Glomerular visceral epithelial cell (primary cell): ENCODE measurements around the gene SULT1A2.
"Not testable (repeated sequence)": the region's sequence is repeated elsewhere in the genome, so short reads cannot be mapped to it uniquely, and the experiment has no call there.

Source experiments
- DNase-seq: peaks from one replicate; pipeline ENCODE4 v3.0.0-alpha.2; 2016; ENCODE audit errors: extremely low spot score

The SULT1A2 gene

DNA sequence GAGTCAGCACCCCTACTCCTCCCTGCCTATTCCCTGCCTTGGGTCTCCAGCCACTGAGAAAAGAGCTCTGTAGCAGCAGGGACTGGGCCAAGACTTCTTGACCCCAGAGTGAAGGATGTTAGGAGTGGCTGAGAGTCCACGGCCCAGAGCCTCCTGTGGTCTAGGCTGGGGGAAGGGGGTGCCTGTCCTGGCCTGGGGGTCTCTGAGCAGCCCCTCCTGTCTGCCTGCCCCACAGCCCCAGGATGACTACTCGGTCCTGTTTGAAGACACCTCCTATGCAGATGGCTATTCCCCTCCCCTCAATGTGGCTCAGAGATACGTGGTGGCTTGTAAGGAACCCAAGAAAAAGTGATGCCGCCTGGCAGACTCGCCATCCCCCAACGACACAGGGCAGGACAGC is 5.5 kb downstream of the SULT1A2 start:
- no peak for DNase-seq

DNA sequence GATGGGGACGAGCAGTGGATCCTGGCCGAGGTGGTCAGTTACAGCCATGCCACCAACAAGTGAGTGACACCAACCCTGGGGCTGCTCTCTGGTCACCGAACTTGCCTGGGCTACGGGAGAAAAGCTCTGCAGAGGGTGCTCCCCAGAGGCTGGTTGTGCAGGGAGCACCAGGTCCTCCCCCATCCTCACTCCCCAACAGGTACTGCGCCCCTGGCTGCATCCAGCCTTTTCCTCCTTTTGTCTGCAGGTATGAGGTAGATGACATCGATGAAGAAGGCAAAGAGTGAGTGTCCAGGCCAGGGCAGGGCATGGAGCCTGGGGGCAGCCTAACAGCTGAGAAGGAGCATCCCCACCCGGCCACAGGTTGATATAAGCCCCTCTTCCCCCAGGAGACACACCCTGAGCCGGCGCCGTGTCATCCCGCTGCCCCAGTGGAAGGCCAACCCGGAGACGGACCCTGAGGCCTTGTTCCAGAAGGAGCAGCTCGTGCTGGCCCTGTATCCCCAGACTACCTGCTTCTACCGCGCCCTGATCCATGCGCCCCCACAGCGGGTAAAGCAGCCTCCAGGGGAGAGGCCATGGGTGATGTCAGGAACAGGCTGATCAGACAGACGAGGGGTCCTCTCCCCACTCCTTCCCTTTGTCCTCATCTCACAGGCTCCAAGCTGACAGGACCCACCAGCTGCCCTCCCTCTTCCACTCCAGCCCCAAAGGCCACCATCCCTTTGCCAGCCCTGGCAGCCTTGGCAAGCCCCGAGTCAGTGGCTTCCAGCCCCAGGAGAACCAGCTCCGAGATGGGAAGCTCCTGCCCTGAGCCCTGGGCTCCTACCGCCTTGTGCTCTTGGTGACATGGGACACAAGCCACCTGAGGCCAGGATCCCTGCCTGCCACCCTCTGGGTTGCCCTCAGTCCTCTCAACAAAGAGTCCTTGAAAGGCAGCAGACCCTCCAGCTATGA is 6.2 kb downstream of the SULT1A2 start:
- no peak for DNase-seq

DNA sequence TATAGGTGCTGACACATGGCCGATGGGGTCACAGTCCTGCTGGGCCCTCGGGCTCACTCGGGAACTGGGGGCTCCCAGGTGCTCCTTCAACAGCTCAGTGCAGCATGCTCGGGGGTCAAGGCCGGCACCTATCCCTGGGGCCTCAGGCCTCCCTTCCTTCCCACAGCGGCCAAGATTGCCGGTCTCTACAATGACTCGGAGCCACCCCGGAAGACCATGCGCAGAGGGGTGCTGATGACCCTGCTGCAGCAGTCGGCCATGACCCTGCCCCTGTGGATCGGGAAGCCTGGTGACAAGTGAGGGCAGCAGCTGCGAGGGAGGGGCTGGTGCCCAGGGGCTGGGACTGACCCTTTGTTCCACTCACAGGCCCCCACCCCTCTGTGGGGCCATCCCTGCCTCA is 6.9 kb downstream of the SULT1A2 start:
- DNase-seq = no peak

DNA sequence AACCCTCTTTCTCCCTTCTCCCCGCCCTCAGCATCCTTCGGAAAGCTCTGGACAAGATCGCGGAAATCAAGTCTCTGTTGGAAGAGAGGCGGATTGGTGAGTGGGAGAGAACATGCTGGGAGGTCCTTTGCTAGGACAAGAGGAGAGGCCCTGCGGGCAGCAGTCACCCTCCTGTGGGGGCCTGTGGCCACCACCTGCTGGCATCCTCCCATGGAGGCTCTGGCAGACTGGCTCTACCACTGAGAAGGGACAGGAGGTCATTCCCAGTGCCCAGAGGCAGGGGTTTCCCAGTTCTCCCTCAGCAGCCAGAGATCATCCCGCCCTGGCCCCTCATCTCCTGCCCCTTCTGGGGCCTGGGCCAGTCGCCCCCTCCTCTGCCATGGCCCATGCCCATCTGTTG is 7.8 kb downstream of the SULT1A2 start:
- DNase-seq = no peak

DNA sequence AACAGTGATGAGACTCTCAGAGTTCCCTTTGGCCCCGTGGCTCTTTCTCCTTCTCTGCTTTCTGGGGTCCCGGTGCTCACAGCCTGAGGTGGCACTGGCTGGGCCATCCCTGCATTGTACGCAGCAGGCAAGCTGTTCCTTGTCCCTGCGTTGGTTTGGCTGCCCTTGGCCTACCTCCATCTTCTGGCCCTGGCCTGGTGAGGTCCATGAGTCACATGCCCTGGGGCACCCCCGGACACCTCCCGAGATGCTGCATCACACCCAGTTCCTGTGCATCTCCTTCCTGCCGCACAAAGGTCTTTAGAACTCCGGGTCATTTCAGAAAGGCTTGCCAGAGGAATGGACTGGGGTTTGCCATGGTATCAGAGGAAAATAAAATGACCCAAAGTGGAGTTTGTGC is 9.5 kb downstream of the SULT1A2 start:
- DNase-seq = no peak

DNA sequence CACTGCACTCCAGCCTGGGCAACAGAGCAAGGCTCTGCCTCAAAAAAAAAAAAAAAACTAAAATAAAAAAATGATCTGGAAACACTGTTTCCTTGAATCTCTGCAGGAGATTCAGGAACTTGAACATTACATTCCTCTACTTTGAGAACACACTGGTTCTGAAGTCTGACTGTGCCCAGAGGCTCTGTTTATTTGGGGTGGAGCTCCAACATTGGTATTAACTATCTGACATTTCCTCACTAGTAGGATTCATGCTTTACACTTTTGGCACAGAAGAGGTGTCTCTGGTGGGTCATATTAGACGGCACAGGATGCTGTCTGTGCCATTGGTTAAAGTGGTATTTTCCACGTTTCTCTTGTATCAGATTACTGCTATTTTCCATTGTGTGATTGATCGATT is 10.4 kb downstream of the SULT1A2 start:
- no peak for DNase-seq

DNA sequence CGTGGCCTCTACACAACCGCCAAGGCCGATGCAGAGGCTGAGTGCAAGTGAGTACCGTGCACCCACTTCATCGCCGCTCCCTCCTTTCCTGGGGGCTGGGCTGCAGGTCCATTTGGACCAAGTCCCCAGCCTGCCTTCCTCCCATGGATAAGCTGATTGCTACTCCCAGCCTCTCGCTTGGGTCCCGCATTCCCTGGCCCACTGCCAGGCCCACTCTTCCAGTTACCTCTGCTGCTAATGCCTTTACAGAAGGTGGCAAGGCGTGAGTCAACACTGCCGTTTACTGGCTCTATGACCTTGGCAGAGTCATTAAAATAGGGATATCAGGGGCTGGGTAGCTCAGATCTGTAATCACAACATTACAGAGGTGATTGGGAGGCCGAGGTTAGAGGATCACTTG is 11.2 kb downstream of the SULT1A2 start:
- DNase-seq = peak; percentile 9

DNA sequence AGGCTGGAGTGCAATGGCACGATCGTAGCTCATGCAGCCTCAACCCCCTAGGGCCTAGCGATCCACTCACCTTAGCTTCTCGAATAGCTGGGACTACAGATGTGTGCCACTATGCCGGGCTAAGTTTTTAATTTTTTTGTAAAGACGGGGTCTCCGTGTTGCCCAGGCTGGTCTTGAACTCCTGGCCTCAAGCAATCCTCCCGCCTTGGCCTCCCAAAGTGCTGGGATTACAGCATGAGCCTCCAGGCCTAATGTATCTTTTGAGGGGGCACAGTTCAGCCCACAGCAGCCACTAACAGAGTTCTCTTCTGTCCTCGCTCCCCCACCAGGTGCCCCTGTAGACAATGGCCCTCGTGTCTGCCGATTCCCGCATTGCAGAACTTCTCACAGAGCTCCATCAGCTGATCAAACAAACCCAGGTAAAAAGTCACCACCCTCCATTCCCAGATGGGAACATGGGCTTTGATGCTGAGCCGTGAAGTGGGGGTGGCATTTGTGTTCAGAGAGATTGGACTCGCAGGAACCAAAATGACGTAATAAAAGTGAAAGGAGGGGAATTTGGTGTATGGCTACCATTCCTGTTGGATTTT is 16.0 kb downstream of the SULT1A2 start:
- no peak for DNase-seq

DNA sequence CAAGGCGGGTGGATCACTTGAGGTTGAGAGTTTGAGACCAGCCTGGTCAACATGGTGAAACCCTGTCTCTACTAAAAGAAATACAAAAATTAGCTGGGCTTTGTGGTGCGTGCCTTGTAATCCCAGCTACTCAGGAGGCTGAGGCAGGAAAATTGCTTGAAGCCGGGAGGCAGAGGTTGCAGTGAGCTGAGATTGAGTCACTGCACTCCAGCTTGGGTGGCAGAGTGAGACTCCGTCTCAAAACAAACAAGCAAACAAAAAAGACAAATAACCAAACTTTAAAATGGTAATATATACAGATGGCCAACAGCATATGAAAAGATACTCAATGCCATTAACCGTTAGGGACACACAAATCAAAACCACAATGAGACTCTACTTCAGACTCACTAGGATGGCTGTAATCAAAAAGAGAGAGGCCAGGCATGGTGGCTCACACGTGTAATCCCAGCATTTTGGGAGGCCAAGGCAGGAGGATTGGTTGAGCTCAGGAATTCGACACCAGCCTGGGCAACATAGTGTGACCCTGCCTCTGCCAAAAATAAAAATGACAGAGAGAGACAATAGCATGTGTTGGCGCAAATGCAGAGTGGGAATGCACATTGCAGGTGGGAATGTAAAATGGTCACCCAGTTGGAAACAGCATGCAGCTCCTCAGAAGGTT is 21.3 kb downstream of the SULT1A2 start:
- no peak for DNase-seq

DNA sequence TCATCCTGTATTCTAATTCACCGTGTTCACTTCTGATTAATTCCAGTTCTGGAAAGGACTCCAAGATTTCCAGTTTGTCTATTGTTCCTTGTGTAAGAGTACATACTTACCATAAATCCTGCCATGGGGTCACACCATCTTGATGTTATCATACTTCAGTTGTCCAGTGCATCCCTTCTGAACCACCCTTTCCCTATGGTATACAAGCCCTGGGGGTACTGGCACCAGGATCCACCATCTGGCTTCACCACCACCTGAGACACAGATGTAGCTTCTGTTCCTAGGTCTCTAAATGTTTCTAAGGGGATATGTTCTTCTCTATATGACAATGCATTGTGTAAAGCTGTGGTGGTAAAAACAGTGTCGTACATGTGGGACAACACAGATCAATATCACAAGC is 21.9 kb downstream of the SULT1A2 start:
- DNase-seq = no peak

DNA sequence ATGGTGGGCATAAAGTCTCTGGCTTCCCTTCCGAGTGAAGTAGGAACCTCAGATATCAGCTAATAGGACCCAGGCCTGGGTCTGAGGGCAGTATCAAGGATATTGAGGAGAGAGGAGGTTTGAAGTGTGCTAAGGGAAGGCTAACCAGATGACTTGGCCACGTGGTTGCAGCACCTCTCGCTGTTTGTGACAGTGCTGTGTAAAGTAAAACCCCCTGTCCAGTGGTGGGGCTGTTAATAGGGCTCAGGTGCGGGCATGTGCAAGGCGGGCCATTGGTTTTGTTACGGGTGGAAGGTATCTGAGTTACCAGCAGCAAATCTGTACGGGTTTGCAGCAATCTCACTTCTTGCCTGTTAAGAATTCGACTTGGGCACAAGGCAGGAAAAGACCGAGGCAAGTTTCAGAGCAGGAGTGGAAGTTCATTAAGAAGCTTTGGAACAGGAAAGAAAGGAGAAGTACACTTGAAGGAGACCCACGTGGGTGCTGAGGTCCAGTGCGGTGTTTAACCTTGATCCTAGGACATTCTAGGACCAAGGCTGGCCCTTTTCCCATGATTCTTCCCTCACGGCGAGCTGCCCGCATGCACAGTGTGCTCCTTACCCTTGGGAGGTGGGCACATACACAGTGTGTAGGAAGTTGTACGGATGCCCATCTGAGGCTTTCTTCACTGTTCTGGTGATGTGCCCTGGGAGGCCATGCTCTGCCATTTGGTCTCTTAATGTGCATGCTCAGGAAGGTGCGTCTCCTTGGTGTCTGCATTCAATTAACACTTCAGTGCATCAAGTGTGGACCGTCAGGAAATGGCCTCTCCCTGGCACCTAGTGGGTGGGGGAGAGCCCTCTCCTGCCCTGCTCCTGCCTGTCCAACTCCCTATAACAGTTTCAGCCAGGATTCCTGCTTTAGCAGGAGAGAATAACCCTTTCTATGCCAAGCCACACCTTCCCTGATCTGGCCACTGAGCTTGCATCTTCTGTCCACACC is 22.8 kb downstream of the SULT1A2 start:
- DNase-seq = no peak

DNA sequence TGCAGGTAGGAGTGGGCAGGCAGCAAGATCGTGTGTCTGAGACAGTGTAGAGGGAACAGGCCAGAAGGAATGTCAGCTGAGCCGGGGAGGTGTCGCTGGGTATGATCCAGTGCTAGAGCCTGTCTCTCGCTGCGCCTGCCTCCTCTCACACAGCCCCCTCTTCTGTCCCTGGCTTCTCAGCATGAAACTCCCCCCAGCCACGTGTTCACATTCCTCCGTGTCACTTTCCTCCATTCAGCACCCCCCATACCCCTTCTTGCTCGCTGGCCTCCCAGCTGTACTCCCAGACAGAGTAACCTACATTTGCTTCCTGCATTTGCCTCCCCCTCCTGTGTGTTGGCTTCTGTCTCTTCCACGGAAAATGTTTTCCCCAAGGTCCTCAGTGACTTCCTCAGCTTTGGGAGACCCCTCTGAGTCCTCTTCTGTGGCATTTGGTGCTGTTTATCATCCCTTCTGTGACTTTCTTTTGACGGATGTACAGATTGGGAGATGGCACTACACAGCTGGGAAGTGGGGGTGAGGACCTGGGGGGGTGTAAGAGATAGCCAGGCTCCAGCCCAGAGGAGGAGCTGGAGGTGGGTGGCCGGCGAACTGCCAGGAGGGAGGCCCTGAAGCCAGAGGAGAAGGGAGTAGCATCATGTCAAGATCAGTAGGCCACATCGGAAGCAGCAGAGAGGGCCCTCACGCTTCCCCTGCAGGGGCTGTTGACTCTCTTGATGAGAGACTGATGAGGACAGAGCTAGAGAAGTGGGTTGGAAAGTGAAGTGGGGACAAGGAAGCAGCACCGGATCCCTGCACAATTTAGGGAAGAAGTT is 23.9 kb downstream of the SULT1A2 start:
- DNase-seq = no peak

DNA sequence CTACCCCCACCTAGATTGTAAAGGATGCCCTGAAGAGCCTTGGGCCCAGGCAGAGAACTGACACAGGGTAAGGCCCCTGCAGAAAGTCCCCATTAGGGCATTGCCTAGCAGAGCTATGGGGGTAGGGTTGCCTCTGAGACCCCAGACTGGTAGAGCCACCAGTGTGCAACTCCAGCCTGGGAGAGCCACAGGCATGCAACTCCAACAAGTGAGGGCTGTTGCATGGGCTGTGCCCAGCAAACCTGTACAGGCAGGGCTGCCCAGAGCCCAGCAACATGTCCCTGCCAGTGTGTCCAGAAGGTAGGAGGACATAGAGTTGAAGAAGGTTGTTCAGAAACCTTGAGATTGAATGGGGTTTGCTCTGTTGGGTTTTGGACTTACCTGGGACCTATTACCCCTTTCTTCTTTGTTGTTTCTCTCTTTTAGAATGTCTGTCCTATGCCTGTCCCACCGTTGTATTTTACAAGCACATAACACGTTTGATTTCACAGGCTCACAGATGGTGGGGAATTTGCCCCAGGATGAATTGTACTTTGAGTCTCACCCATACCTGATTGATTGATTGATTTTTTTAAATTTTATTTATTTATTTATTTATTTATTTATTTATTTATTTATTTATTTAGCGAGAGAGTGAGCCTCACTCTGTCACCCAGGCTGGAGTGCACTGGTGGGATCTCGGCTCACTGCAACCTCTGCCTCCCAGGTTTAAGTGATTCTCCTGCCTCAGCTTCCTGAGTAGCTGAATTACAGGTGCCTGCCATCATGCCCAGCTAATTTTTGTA is 26.7 kb downstream of the SULT1A2 start:
- DNase-seq = no peak

DNA sequence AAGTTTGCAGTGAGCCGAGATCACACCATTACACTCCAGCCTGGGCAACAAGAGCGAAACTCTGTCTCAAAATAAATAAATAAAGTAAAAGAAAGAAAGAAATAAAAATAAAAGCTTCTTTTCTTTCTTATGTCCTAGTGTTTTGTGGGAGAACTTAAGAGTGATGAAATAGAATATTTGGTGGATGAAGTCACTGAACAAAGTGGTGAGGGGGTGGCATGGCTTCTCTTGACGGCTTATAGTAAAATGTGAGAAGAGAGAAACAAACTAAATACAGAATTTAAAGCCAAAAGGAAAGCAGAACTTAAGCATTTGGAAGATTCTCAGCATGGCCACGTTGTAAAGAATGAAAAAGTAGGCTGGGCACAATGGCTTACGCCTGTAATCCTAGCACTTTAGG is 27.8 kb downstream of the SULT1A2 start:
- no peak for DNase-seq

DNA sequence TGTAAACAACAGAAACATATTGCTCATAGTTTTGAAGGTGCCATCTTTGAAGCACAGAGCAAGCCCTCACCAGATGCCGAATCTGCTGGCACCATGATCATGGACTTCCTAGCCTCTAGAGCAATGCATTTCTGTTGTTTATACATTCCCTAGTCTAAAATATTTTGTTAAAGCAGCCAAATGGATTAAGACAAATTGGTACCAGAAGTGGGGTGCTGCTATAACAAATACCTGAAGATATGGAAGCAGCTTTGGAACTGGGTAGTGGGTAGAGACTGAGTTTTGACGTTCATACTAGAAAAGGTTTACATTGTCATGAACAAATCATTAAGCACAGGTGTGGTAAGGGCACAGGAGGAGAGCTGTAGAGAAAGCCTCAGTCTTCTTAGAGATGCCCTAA is 29.6 kb downstream of the SULT1A2 start:
- DNase-seq = no peak

DNA sequence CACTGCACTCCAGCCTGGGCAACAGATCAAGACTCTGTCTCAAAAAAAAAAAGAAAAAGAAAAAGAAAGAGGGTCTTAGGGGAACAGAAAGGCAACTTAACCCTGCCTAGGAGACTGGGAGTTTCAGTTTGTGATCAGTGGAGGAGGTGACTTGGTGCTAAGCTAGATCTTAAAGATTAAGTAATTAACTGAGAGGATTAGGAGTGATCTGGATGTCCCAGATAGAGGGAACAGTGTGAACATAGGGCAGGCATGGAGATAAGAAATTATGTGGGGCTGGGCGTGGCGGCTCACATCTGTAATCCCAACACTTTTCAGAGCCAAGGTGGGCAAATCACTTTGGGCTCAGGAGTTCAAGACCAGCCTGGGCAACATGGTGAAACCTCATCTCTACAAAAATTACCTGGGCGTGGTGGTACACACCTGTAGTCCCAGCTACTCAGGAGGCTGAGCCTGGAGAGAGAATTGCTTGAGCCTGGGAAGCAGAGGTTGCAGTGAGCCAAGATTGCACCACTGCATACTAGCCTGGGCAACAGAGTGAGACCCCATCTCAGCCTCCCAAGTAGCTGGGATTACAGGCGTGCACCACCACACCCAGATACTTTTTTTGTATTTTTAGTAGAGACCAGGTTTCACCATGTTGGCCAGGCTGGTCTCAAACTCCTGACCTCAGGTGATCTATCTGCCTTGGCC is 30.5 kb downstream of the SULT1A2 start:
- not testable (repeated sequence) for DNase-seq

DNA sequence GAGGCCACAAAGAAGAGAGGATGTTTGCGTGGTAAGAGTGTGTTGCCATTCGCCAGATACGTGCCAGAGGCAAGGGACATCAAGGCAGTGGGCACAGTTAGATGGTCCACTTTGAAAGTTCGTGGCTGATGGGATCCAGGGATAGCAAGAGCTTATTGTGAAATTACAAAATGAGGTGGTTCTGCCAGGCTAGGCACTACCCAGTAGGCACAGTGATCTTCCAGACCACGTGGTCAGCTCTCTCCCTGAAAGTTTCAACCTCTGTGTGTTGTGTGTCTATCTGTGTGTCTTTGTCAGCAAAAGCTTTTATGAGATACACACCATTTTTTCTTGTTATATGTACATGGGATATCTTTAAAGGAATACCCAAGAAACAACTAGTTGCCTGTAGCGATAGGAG is 33.6 kb downstream of the SULT1A2 start:
- DNase-seq = no peak

DNA sequence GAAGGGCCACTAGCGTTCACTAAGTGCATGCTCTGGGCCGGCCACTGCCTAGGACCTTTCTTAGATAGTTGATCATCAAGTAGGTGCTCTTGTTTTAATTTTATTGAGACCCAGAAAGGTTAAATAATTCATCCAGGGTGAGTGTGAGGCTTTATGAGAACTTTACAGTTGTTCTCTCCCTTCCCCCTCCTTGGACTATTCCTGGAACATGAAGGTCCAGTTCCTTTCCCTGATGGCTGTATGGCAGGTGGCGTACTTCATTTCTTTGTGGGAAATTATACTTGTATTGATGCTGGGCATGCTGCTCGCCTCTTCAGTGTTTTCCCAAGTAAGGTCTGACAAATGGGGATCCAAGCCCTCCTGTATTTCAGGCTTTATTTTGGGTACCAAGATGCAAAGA is 34.7 kb downstream of the SULT1A2 start:
- no peak for DNase-seq

DNA sequence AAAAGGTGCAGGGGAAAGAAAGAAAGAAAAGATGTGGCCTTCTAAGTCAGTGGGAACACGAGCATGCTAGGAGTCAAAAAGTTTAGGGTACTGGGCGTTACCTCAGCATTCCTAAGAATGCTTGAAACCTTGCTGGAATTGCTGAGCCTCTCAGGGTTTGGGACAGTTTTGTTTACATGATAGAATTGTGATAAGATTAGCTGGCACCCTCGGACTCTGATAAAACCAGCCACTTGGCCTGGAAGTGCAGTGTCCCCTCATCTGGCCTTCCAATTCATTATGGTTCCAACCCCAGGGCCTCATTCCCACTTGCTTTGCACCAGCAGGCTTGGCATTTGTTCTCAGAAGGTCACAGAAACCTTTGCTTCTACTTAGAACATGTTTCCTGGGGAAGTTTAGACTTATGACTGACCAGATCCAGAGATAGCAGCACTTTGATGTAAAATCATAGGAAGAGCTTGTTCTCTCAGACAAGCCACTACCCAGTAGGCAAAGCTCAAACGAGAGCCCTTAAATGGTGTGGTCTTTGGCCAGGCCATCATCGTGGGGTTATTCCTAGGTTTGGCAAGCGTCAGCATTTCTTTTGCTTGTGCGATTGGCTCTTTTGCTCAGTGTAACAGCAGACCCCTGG is 35.2 kb downstream of the SULT1A2 start:
- no peak for DNase-seq
